ENCODE measurements around the gene EXD3.

DNA sequence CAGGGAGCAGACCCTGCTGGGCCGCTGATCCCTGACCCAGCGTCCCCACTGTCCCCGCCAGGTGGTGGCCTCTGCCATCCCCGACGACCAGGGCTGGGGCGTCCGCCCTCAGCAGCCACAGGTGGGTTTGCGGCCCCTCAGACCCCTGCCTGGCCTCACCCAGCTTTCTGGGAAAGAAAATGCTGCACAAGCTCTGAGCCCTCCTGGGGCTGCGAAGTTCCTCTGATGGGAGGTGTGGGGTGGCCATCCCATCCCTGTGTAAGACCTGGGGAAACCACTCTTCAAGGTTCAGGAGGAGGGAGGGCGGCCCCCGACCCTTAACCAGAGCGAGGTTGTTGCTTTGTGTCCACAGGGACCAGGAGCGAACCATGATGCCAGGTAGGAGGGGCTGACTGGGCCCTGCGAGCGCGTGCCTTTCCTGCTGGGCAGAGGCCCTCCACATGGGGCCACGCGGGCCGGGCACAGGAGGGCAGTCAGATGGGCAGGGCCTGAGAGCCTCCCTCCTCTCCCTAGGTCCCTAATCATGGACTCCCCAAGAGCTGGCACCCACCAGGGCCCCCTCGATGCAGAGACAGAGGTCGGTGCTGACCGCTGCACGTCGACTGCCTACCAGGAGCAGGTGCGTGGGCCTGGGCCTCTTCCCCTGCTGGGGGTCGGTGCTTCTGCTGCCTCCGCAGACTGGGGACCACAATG lies 7.9 kb upstream of the EXD3 start:
- TF ChIP-seq, protein P1, sequence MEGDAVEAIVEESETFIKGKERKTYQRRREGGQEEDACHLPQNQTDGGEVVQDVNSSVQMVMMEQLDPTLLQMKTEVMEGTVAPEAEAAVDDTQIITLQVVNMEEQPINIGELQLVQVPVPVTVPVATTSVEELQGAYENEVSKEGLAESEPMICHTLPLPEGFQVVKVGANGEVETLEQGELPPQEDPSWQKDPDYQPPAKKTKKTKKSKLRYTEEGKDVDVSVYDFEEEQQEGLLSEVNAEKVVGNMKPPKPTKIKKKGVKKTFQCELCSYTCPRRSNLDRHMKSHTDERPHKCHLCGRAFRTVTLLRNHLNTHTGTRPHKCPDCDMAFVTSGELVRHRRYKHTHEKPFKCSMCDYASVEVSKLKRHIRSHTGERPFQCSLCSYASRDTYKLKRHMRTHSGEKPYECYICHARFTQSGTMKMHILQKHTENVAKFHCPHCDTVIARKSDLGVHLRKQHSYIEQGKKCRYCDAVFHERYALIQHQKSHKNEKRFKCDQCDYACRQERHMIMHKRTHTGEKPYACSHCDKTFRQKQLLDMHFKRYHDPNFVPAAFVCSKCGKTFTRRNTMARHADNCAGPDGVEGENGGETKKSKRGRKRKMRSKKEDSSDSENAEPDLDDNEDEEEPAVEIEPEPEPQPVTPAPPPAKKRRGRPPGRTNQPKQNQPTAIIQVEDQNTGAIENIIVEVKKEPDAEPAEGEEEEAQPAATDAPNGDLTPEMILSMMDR (IDR thresholded peaks at IDR 0.05): no peak
- no peak for TF ChIP-seq POLR2A (IDR thresholded peaks at IDR 0.05)
